ENCODE measurements around the gene ARFGAP2. TPM values are rescaled to one million over a fixed set of nuclear protein-coding genes. Genes with fewer than 3 reads are reported as not detected.

ARFGAP2 gene
- total and polyA plus RNA-seq, 8 donors: 40.1 to 78.9 (median 63.3) TPM

DNA sequence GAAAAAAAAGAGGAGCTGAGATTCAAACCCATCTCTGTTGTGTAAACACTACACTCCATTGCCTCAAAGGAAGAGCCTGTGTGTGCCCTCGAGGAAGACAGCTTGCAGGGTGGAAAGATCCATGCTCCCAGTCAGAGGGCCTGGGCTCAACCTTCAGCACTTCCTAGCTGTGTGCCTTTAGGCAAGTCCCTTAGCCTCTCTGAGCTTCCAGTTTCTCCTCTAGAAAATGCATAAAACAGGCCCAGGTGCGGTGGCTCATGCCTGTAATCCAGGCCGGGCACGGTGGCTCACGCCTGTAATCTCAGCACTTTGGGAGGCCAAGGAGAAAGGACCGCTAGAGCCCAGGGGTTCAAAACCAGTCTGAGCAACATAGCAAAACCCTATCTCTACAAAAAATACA, 4.6 kb upstream of the ARFGAP2 start:
- TF ChIP-seq, protein P1, sequence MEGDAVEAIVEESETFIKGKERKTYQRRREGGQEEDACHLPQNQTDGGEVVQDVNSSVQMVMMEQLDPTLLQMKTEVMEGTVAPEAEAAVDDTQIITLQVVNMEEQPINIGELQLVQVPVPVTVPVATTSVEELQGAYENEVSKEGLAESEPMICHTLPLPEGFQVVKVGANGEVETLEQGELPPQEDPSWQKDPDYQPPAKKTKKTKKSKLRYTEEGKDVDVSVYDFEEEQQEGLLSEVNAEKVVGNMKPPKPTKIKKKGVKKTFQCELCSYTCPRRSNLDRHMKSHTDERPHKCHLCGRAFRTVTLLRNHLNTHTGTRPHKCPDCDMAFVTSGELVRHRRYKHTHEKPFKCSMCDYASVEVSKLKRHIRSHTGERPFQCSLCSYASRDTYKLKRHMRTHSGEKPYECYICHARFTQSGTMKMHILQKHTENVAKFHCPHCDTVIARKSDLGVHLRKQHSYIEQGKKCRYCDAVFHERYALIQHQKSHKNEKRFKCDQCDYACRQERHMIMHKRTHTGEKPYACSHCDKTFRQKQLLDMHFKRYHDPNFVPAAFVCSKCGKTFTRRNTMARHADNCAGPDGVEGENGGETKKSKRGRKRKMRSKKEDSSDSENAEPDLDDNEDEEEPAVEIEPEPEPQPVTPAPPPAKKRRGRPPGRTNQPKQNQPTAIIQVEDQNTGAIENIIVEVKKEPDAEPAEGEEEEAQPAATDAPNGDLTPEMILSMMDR (IDR thresholded peaks at IDR 0.05): no peak
- 88 to 89% methylated on average over 6 of the region's 6 CpGs for WGBS, 2 donors
- H3K9me3 ChIP-seq: no peaks in the 10 kb centered on the region
- H3K4me1 ChIP-seq: peaks cover 0 to 13% (median 6%) of the 10 kb centered on the region in 3 donors
- H3K27me3 ChIP-seq: no peaks in the 10 kb centered on the region
- ATAC-seq (no peak), FAIRE-seq (no peak), DNase-seq (no peak)
- H3K27ac ChIP-seq: no peak overlapping the region
- no peaks in the 10 kb centered on the region for H3K36me3 ChIP-seq
- intact Hi-C loops (cut with DNase I): loop anchor here in 1 of 3 donors (5.0 kb wide), 1 partner anchor 81 kb away; no protein-coding TSS in a partner anchor
- H3K4me3 ChIP-seq: no peak overlapping the region

DNA sequence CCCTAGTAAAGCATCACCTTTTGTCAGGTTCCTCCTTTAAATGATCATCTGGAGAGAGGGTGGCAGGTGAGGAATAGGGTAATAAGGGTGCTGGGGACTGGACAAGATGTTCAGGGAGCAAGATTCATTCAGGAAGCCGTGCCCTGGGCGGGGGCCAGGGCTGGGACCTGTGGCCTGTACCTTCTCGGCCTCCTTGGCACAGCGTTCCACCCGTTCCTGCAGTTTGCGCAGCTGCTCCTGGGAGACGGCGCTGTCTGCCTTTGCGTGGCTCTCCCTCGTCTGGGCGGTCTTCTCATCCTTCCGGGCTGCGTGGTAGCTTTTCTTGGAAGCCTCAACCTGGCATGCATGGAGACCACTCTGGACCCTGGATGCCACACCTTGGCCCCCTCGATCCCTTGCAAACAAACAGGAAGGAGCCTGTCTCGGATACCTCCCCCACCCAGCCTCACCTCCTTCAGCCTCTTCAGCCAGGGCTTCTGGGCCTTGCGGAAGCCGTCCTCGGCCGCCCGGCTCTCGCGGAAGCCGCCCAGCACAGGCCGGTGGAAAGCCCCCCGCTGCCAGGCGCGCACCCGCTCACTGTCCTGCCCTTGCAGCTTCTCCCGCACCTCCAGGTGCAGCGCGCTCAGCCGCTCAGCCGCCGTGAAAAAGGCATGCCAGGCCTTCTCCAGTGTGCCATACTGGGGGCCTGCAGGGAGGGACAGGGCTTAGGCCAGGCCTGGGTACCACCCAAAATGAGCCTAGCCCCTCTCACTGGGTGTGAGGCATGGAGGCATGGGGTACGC, 3.5 kb upstream of the ARFGAP2 start:
- TF ChIP-seq, protein P1 (IDR thresholded peaks at IDR 0.05): no peak
- no peak for ATAC-seq
- peaks cover 8 to 21% (median 13%) of the 10 kb centered on the region in 3 donors for H3K4me1 ChIP-seq
- H3K27me3 ChIP-seq: no peaks in the 10 kb centered on the region
- H3K9me3 ChIP-seq: no peaks in the 10 kb centered on the region
- intact Hi-C loops (cut with DNase I): loop anchor here in 1 of 3 donors (5.0 kb wide), 1 partner anchor 82 kb away; no protein-coding TSS in a partner anchor
- DNase-seq: no peak
- no peak overlapping the region for H3K4me3 ChIP-seq
- no peak overlapping the region for H3K27ac ChIP-seq
- 92 to 95% methylated on average over 34 to 35 of the region's 35 CpGs for WGBS, 2 donors
- FAIRE-seq: no peak
- H3K36me3 ChIP-seq: no peaks in the 10 kb centered on the region

DNA sequence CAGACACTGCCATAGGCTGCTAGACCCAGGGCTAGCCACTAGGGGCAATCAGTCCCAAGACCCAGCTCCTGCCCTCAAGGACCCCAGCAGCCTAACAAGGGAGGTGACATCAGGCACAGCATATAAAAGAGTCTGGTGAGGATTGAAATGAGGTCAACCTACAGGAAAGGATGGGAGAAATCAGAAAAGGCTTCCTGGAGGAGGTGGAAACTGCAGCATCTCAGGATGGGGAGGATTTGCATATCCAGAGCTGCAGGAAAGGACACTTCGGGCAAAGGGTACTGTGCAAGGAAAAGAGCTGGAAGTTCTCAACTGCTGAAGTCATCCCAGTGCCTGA, 2.9 kb upstream of the ARFGAP2 start:
- peak in 1 of 6 donors; percentile 51 for DNase-seq
- TF ChIP-seq, protein P1 (IDR thresholded peaks at IDR 0.05): peak in 3 of 4 donors; percentile 11 to 44 (median 33)
- Histone ChIP-seq H3K9me3 (no peaks in the 10 kb centered on the region), H3K36me3 (no peaks in the 10 kb centered on the region), H3K27ac (no peak overlapping the region), H3K4me3 (no peak overlapping the region), H3K4me1 (peaks cover 11 to 23% (median 14%) of the 10 kb centered on the region in 3 donors), H3K27me3 (no peaks in the 10 kb centered on the region)
- ATAC-seq: no peak
- 92 to 100% methylated on average over 1 of the region's 1 CpG for whole genome bisulfite sequencing, 2 donors
- no peak for FAIRE-seq
- intact Hi-C loops (cut with DNase I): loop anchor here in 1 of 3 donors (10.0 kb wide), 1 partner anchor 175 kb away; the partner anchor contains the start of gene MYBPC3

DNA sequence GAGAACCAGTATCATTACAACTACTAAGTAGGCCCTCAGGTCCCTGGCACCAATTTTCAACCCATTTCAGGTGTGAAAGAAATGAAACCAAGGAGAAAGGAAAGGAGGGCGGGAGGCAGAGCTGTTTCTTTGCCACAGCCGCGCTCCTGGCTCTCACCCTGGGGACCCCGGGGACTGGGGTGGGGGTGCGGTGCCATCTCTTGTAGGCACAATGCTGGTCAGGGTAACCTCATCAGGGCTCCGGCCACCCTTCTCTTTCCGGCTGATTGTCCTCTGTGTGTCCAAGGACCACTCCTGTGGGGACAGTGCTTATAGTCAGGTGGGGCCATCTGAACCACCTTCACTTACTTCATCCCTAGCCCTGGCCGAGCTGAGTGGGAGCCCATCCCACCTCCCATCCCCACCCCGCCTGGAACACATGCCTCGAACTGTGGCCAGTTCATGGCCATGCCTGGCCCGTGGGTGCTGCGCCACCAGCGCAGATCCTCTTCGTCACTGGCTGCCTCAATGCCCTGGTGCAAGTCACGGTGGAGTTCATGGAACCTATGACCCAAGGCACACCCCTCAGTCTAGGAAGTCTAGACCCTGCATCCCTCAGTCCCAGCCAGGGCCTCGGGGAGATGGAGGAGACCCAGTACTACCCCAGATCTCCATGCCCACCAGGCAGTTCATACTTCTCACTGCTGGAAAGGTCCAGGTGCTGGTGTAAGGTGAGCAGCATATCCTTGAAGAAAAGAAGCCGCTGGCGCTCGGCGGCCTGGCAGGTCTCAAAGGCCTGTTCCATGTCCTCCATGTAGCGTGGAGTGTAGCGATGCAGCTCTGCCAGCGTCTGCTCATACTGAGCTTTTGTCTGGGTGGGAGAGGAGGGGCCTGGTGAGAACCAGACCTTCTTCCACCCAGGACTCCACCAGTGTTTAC, 2.3 kb upstream of the ARFGAP2 start:
- H3K36me3 ChIP-seq: no peaks in the 10 kb centered on the region
- TF ChIP-seq, protein P1 (IDR thresholded peaks at IDR 0.05): no peak
- ATAC-seq (no peak), DNase-seq (no peak), FAIRE-seq (no peak)
- 90 to 91% methylated on average over 23 of the region's 23 CpGs for WGBS, 2 donors
- no peak overlapping the region for H3K27ac ChIP-seq
- H3K9me3 ChIP-seq: no peaks in the 10 kb centered on the region
- no peak overlapping the region for H3K4me3 ChIP-seq
- no peaks in the 10 kb centered on the region for H3K27me3 ChIP-seq
- H3K4me1 ChIP-seq: peaks cover 11 to 16% (median 14%) of the 10 kb centered on the region in 3 donors
- intact Hi-C loops (cut with DNase I): loop anchor here in 1 of 3 donors (10.0 kb wide), 1 partner anchor 176 kb away; the partner anchor contains the start of gene MYBPC3

All from pancreas (tissue), 10 donors.